Measurements from ENCODE around the gene CAV1. TPM values are rescaled to one million over a fixed set of nuclear protein-coding genes. Genes with fewer than 3 reads are reported as not detected.

Gene CAV1
- polyA plus RNA-seq, 1 donor = 27.3 TPM

GRCh38 chr7:116554436-116554835 lies 29.6 kb downstream of the CAV1 start:
- no peak for DNase-seq

- DNase-seq = no peak
Observed at GRCh38 chr7:116554911-116555310, 30.1 kb downstream of the CAV1 start.

- DNase-seq = no peak
Observed at GRCh38 chr7:116557066-116557585, 32.3 kb downstream of the CAV1 start.

- DNase-seq = no peak
Observed at GRCh38 chr7:116557901-116558300, 33.1 kb downstream of the CAV1 start.

- DNase-seq = no peak
Observed at GRCh38 chr7:116560021-116560970, 35.5 kb downstream of the CAV1 start.

GRCh38 chr7:116561697-116562483 lies 37.1 kb downstream of the CAV1 start:
- DNase-seq = no peak

- no peak for DNase-seq
Observed at GRCh38 chr7:116562529-116563121, 37.8 kb downstream of the CAV1 start.

GRCh38 chr7:116565981-116566380 lies 41.1 kb downstream of the CAV1 start:
- no peak for DNase-seq

- no peak for DNase-seq
Observed at GRCh38 chr7:116566666-116567065, 41.8 kb downstream of the CAV1 start.

GRCh38 chr7:116569737-116570136 lies 44.9 kb downstream of the CAV1 start:
- no peak for DNase-seq

- DNase-seq = no peak
Observed at GRCh38 chr7:116570306-116570705, 45.5 kb downstream of the CAV1 start.

GRCh38 chr7:116571037-116571436 lies 46.2 kb downstream of the CAV1 start:
- no peak for DNase-seq

- DNase-seq = no peak
Observed at GRCh38 chr7:116571552-116571951, 46.7 kb downstream of the CAV1 start.

GRCh38 chr7:116572036-116572435 lies 47.2 kb downstream of the CAV1 start:
- no peak for DNase-seq

GRCh38 chr7:116573541-116573940 lies 48.7 kb downstream of the CAV1 start:
- no peak for DNase-seq

- no peak for DNase-seq
Observed at GRCh38 chr7:116574025-116574822, 49.4 kb downstream of the CAV1 start.

- DNase-seq = no peak
Observed at GRCh38 chr7:116575853-116576252, 51.0 kb downstream of the CAV1 start.

- no peak for DNase-seq
Observed at GRCh38 chr7:116576350-116577319, 51.8 kb downstream of the CAV1 start.

- no peak for DNase-seq
Observed at GRCh38 chr7:116577320-116577871, 52.6 kb downstream of the CAV1 start.

GRCh38 chr7:116578526-116578925 lies 53.7 kb downstream of the CAV1 start:
- no peak for DNase-seq
